ENCODE results near the gene ROBO2. TPM values are rescaled to one million over a fixed set of nuclear protein-coding genes. Genes with fewer than 3 reads are reported as not detected.

The ROBO2 gene
- total and polyA plus RNA-seq, 10 of the 15 experiments (the other 5 are each of a cell fraction or from before 2014, with no cell fraction given): 0.22 to 2.5 (median 0.81) TPM

GRCh38 chr3:77160931-77161497 is 121.1 kb downstream of the ROBO2 start:
- no peaks in the 10 kb centered on the region for H3K27me3 ChIP-seq (replicated peaks in 1 of 2; ENCODE audit: control insufficient read depth in 2 of 2, insufficient read depth in 2 of 2, low read length in 1 of 2)
- H3K9ac ChIP-seq (ENCODE audit: control insufficient read depth, insufficient read depth, low read length): no peak overlapping the region
- CTCF ChIA-PET: no interaction called here
- WGBS (ENCODE audit: insufficient coverage, insufficient replicate concordance, low lambda C conversion rate, missing lambda C conversion rate): 17% methylated on average over 2 of the region's 2 CpGs
- intact Hi-C loops (cut with micrococcal nuclease; ENCODE audit: unreplicated experiment) (no loop called here), in situ Hi-C loops (cut with MboI) (no loop called here)
- SMC1A ChIA-PET (ENCODE audit: uncharacterized antibody, unreplicated experiment): no interaction called here
- no peaks in the 10 kb centered on the region for H4K20me1 ChIP-seq (ENCODE audit: control insufficient read depth, insufficient read depth)
- H2AFZ ChIP-seq (ENCODE audit: control insufficient read depth, low read depth, low read length): no peak overlapping the region
- RAD21 ChIA-PET (ENCODE audit: unreplicated experiment): no interaction called here
- POLR2A ChIA-PET: no interaction called here
- ATAC-seq: no peak
- H3K79me2 ChIP-seq (ENCODE audit: control insufficient read depth, insufficient read depth, low read length): no peaks in the 10 kb centered on the region
- no TSS peak for BruUV-seq (replicated peaks)
- no peak overlapping the region for H3K27ac ChIP-seq (ENCODE audit: control insufficient read depth, insufficient read depth)
- no peak overlapping the region for H3K4me3 ChIP-seq
- no peaks in the 10 kb centered on the region for H3K4me1 ChIP-seq (ENCODE audit: control insufficient read depth, insufficient read depth, low read length)
- TF ChIP-seq RELB (IDR thresholded peaks at IDR 0.05; ENCODE audit: low read depth): no peak
- no peak for TF ChIP-seq STAT3 (IDR thresholded peaks at IDR 0.05; ENCODE audit: low read depth, low read length)
- TF ChIP-seq RUNX3 (IDR thresholded peaks at IDR 0.05; ENCODE audit: low read length): no peak
- TF ChIP-seq USF1 (IDR thresholded peaks at IDR 0.05; ENCODE audit: borderline replicate concordance, extremely low read length, insufficient read depth, low read depth, low read length): no peak
- no peak for TF ChIP-seq YY1 (IDR thresholded peaks at IDR 0.05; ENCODE audit: low read depth, low read length)
- no peak for TF ChIP-seq MEF2A (IDR thresholded peaks at IDR 0.05; ENCODE audit: insufficient read depth, low read depth, low read length)
- TF ChIP-seq SMC3 (IDR thresholded peaks at IDR 0.05; ENCODE audit: borderline replicate concordance, low read length): no peak
- TF ChIP-seq CHD4 (IDR thresholded peaks at IDR 0.05): no peak
- no peak for TF ChIP-seq REST (IDR thresholded peaks at IDR 0.05; ENCODE audit: low read depth, low read length)
- no peak for TF ChIP-seq KAT2A (conservative IDR thresholded peaks at IDR 0.05; ENCODE audit: control insufficient read depth, low read depth, low read length)
- no peak for TF ChIP-seq TCF12 (IDR thresholded peaks at IDR 0.05; ENCODE audit: low read depth, low read length)
- TF ChIP-seq EP300 (IDR thresholded peaks at IDR 0.05; ENCODE audit: borderline replicate concordance in 1 of 2, control insufficient read depth in 1 of 2, low read depth in 2 of 2, low read length in 2 of 2): no peak
- no peak for TF ChIP-seq NR2C2 (IDR thresholded peaks at IDR 0.05; ENCODE audit: borderline replicate concordance, control insufficient read depth, insufficient read length, low read depth)
- H3K9me3 ChIP-seq (replicated peaks; ENCODE audit: control insufficient read depth, insufficient read depth, low read length): no peaks in the 10 kb centered on the region
- no peak overlapping the region for H3K4me2 ChIP-seq (ENCODE audit: control insufficient read depth, insufficient read depth)
- no peaks in the 10 kb centered on the region for H3K36me3 ChIP-seq (ENCODE audit: control insufficient read depth in 2 of 2, insufficient read depth in 2 of 2, low read length in 1 of 2)
- FAIRE-seq: no peak
- DNase-seq (ENCODE audit: low read depth, low spot score): no peak

Measured in GM12878 (cell line).